Measurements from ENCODE around the gene TACC3. TPM values are rescaled to one million over a fixed set of nuclear protein-coding genes. Genes with fewer than 3 reads are reported as not detected.

Gene TACC3
- total RNA-seq, 1 donor = 4.0 TPM

- TF ChIP-seq, protein P1, sequence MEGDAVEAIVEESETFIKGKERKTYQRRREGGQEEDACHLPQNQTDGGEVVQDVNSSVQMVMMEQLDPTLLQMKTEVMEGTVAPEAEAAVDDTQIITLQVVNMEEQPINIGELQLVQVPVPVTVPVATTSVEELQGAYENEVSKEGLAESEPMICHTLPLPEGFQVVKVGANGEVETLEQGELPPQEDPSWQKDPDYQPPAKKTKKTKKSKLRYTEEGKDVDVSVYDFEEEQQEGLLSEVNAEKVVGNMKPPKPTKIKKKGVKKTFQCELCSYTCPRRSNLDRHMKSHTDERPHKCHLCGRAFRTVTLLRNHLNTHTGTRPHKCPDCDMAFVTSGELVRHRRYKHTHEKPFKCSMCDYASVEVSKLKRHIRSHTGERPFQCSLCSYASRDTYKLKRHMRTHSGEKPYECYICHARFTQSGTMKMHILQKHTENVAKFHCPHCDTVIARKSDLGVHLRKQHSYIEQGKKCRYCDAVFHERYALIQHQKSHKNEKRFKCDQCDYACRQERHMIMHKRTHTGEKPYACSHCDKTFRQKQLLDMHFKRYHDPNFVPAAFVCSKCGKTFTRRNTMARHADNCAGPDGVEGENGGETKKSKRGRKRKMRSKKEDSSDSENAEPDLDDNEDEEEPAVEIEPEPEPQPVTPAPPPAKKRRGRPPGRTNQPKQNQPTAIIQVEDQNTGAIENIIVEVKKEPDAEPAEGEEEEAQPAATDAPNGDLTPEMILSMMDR (IDR thresholded peaks at IDR 0.05; ENCODE audit: extremely low read depth, low read depth, low read length) = no peak
- Histone ChIP-seq H3K4me2 (ENCODE audit: insufficient read depth, low read length) (no peak overlapping the region), H3K4me3 (ENCODE audit: insufficient read depth, low read length) (no peak overlapping the region), H3K9me3 (ENCODE audit: low read depth, low read length) (no peaks in the 10 kb centered on the region), H4K20me1 (ENCODE audit: insufficient read depth, low read length) (no peaks in the 10 kb centered on the region), H2AFZ (ENCODE audit: low read length) (no peak overlapping the region), H3K36me3 (ENCODE audit: insufficient read depth, low read length) (no peaks in the 10 kb centered on the region), H3K79me2 (ENCODE audit: insufficient read depth, low read length) (no peaks in the 10 kb centered on the region), H3K4me1 (ENCODE audit: insufficient read depth, low read length) (no peaks in the 10 kb centered on the region), H3K27me3 (ENCODE audit: insufficient read depth, low read length) (no peaks in the 10 kb centered on the region), H3K27ac (ENCODE audit: low read depth, low read length) (no peak overlapping the region)
- no peak for DNase-seq (ENCODE audit: insufficient read length, low spot score, missing footprints)
These were observed 45.6 kb upstream of the TACC3 start for GRCh38 chr4:1675802-1676137.

DNA sequence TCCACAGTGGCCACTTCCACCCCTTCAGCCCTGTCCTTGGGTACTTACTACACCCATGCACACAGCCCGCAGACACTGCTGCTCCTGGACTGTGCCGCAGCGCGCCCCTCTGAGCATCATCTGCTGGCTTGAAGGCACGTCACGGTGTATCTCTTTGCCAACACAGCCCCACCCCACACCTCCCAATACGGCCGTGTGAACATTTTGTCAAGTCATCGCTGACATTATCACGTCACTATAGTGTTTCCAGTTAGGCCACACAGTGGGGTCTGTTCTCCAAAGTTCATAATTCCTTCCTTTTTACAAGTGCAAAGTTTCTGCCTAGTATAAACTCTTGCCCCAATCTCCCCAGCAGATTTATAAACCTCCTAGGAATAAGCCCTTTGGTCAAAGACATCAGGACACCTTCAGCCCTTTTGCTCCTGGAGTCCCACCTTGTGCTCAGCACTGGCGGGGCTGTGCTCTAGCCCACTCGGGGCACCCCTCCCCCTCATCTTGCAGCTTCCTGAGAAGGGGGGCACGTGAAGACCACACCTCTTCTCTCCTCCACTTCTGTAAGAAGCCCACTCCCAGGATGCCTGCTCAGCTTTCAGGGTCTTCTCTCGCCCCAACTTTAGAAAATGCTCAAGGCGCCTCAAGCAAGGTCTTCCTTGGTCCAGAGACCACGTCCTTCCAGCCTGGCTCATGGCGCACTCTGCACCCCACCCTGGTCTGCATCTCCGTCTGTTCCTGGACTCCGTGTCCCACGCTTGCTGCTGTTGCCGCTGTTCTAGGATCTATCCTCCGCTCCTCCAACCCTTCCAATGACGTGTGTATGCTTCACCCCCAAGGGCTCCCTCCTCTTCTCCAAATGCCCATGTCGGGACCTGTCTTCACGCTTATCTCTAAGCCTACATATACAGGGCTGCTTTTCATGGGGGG, 44.5 kb upstream of the TACC3 start:
- Histone ChIP-seq H2AFZ (ENCODE audit: low read length) (no peak overlapping the region), H3K27ac (ENCODE audit: low read depth, low read length) (no peak overlapping the region), H3K4me3 (ENCODE audit: insufficient read depth, low read length) (no peak overlapping the region), H3K36me3 (ENCODE audit: insufficient read depth, low read length) (no peaks in the 10 kb centered on the region), H3K4me2 (ENCODE audit: insufficient read depth, low read length) (no peak overlapping the region), H3K79me2 (ENCODE audit: insufficient read depth, low read length) (no peaks in the 10 kb centered on the region), H4K20me1 (ENCODE audit: insufficient read depth, low read length) (no peaks in the 10 kb centered on the region), H3K4me1 (ENCODE audit: insufficient read depth, low read length) (no peaks in the 10 kb centered on the region), H3K27me3 (ENCODE audit: insufficient read depth, low read length) (no peaks in the 10 kb centered on the region), H3K9me3 (ENCODE audit: low read depth, low read length) (no peaks in the 10 kb centered on the region)
- DNase-seq (ENCODE audit: insufficient read length, low spot score, missing footprints) = no peak
- TF ChIP-seq, protein P1 (IDR thresholded peaks at IDR 0.05; ENCODE audit: extremely low read depth, low read depth, low read length) = no peak

DNA sequence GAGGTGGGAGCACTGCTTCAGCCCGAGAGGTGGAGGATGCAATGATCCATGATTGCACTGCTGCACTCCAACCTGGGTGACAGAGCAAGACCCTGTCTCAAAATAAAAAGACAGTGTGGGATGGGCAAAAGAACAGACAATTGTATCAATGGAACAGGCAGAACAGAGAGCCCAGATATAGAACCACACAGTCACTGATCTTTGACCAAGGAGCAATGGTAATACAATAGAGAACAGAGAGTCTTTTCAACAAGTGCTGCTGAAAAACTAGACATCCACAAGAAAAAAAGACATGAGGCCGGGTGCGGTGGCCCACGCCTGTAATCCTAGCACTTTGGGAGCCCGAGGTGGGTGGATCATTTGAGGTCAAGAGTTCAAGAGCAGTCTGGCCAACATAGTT, 43.1 kb upstream of the TACC3 start:
- TF ChIP-seq, protein P1 (IDR thresholded peaks at IDR 0.05; ENCODE audit: extremely low read depth, low read depth, low read length) = no peak

GRCh38 chr4:1682860-1683259, 38.5 kb upstream of the TACC3 start:
- Histone ChIP-seq H3K27me3 (ENCODE audit: insufficient read depth, low read length) (no peaks in the 10 kb centered on the region), H3K79me2 (ENCODE audit: insufficient read depth, low read length) (no peaks in the 10 kb centered on the region), H3K4me3 (ENCODE audit: insufficient read depth, low read length) (peak overlapping the region; percentile 73), H4K20me1 (ENCODE audit: insufficient read depth, low read length) (no peaks in the 10 kb centered on the region), H3K27ac (ENCODE audit: low read depth, low read length) (peak overlapping the region; percentile 85), H3K36me3 (ENCODE audit: insufficient read depth, low read length) (no peaks in the 10 kb centered on the region), H3K4me1 (ENCODE audit: insufficient read depth, low read length) (peaks cover 8% of the 10 kb centered on the region), H3K4me2 (ENCODE audit: insufficient read depth, low read length) (peak overlapping the region; percentile 89), H2AFZ (ENCODE audit: low read length) (peak overlapping the region; percentile 83), H3K9me3 (ENCODE audit: low read depth, low read length) (no peaks in the 10 kb centered on the region)
- DNase-seq (ENCODE audit: insufficient read length, low spot score, missing footprints) = peak; percentile 10
- TF ChIP-seq, protein P1 (IDR thresholded peaks at IDR 0.05; ENCODE audit: extremely low read depth, low read depth, low read length) = no peak

More for the DNA sequence above, 43.1 kb upstream of the TACC3 start:
- H3K4me1 ChIP-seq (ENCODE audit: insufficient read depth, low read length) = peaks cover 6% of the 10 kb centered on the region
- no peaks in the 10 kb centered on the region for H4K20me1 ChIP-seq (ENCODE audit: insufficient read depth, low read length)
- no peaks in the 10 kb centered on the region for H3K27me3 ChIP-seq (ENCODE audit: insufficient read depth, low read length)
- no peak overlapping the region for H3K27ac ChIP-seq (ENCODE audit: low read depth, low read length)
- no peak for DNase-seq (ENCODE audit: insufficient read length, low spot score, missing footprints)
- no peak overlapping the region for H3K4me3 ChIP-seq (ENCODE audit: insufficient read depth, low read length)
- H2AFZ ChIP-seq (ENCODE audit: low read length) = no peak overlapping the region
- no peaks in the 10 kb centered on the region for H3K9me3 ChIP-seq (ENCODE audit: low read depth, low read length)
- no peak overlapping the region for H3K4me2 ChIP-seq (ENCODE audit: insufficient read depth, low read length)
- H3K79me2 ChIP-seq (ENCODE audit: insufficient read depth, low read length) = no peaks in the 10 kb centered on the region
- no peaks in the 10 kb centered on the region for H3K36me3 ChIP-seq (ENCODE audit: insufficient read depth, low read length)
